CD4-positive, alpha-beta T cell treated with Interleukin-12 subunit alpha and Interleukin-12 subunit beta, for 1 hour (primary cell): ENCODE measurements around the gene FAM185A.
"Not testable (repeated sequence)": the region's sequence is repeated elsewhere in the genome, so short reads cannot be mapped to it uniquely, and the experiment has no call there.

Source experiments
- DNase-seq: peaks from one replicate; pipeline ENCODE4 v3.0.0-alpha.2; 2020

The FAM185A gene

GRCh38 chr7:102748605-102749444 lies at the start of gene FAM185A:
FAM185A (plus strand) TSS chr7:102748999; CDS start chr7:102749208, 209 bp downstream.
- DNase-seq = peak; percentile 97

- DNase-seq = peak; percentile 17
These were observed 35.6 kb upstream of the FAM185A start for GRCh38 chr7:102713011-102713690.

GRCh38 chr7:102713691-102714080 lies 35.1 kb upstream of the FAM185A start:
- DNase-seq = not testable (repeated sequence)

GRCh38 chr7:102714774-102715522 lies 33.9 kb upstream of the FAM185A start:
- DNase-seq = not testable (repeated sequence)

GRCh38 chr7:102715718-102716117 lies 33.1 kb upstream of the FAM185A start:
- peak; percentile 24 for DNase-seq

- not testable (repeated sequence) for DNase-seq
These were observed 30.3 kb upstream of the FAM185A start for GRCh38 chr7:102718491-102718890.

GRCh38 chr7:102726170-102726569 lies 22.6 kb upstream of the FAM185A start:
- DNase-seq = not testable (repeated sequence)

- DNase-seq = not testable (repeated sequence)
These were observed 19.1 kb upstream of the FAM185A start for GRCh38 chr7:102729670-102730069.

GRCh38 chr7:102730431-102730830 lies 18.4 kb upstream of the FAM185A start:
- DNase-seq = not testable (repeated sequence)

- DNase-seq = not testable (repeated sequence)
These were observed 6.6 kb upstream of the FAM185A start for GRCh38 chr7:102742002-102742771.

GRCh38 chr7:102743861-102744260 lies 4.9 kb upstream of the FAM185A start:
- not testable (repeated sequence) for DNase-seq

- DNase-seq = peak; percentile 15
These were observed 3.1 kb upstream of the FAM185A start for GRCh38 chr7:102745494-102746288.

GRCh38 chr7:102749445-102749786 lies 617 bp downstream of the FAM185A start:
- DNase-seq = not testable (repeated sequence)

- DNase-seq = peak; percentile 23
These were observed 9.4 kb downstream of the FAM185A start for GRCh38 chr7:102758227-102758626.

- not testable (repeated sequence) for DNase-seq
These were observed 11.1 kb downstream of the FAM185A start for GRCh38 chr7:102759934-102760333.

GRCh38 chr7:102761234-102761633 lies 12.4 kb downstream of the FAM185A start:
- DNase-seq = not testable (repeated sequence)

GRCh38 chr7:102763295-102763905 lies 14.6 kb downstream of the FAM185A start:
- not testable (repeated sequence) for DNase-seq

- not testable (repeated sequence) for DNase-seq
These were observed 20.9 kb downstream of the FAM185A start for GRCh38 chr7:102769657-102770192.

- not testable (repeated sequence) for DNase-seq
These were observed 21.7 kb downstream of the FAM185A start for GRCh38 chr7:102770467-102770866.

- DNase-seq = not testable (repeated sequence)
These were observed 27.4 kb downstream of the FAM185A start for GRCh38 chr7:102776217-102776616.

GRCh38 chr7:102778663-102779062 lies 29.9 kb downstream of the FAM185A start:
- not testable (repeated sequence) for DNase-seq
